GM19035 (cell line): ENCODE measurements around the gene CAVIN2.
"Not testable (repeated sequence)": the region's sequence is repeated elsewhere in the genome, so short reads cannot be mapped to it uniquely, and the experiment has no call there.

Experiments used
- ATAC-seq: cut with Tn5 transposase; IDR thresholded peaks from one replicate; pipeline ENCODE4 v1.9.1; 2021; ENCODE audit not compliant: unreplicated experiment

CAVIN2 gene

DNA sequence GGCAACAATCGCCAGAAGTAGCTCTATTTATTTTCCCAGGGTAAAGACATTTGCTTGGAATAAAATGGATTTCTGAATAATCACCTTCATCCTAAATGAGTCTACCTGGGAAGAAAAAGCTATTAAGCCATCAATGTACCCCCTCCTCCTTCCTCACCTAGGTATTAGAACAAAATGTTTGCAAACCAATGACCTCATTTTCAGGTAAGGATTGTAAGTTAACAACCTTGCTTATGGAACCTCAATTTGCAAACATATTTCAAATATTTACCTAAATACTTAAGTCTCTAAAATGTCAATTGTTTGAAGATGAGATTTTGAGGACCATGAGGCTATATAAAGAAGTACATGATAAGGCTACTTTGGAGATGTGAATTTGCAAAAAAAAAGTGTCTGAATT lies 43.9 kb downstream of the CAVIN2 start:
- ATAC-seq, result no peak

DNA sequence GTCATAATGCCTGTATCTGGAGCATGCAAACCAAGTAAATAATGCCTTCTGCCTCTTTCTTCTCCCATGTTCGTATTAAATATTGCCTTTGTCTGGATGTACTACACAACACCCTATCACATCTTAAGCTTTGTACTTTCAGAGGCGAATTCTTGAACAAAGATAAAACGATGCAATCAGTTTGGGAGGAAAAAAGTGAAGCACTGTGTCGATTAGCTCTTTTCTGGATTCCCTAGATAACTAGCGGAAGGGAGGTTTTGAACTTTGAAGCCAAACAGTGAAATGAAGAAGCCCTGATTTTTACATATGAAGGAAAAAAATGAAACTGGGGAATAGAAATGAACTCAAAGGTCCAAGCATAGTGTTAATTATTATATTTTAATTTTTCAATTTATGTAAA lies 44.7 kb downstream of the CAVIN2 start:
- no peak for ATAC-seq

DNA sequence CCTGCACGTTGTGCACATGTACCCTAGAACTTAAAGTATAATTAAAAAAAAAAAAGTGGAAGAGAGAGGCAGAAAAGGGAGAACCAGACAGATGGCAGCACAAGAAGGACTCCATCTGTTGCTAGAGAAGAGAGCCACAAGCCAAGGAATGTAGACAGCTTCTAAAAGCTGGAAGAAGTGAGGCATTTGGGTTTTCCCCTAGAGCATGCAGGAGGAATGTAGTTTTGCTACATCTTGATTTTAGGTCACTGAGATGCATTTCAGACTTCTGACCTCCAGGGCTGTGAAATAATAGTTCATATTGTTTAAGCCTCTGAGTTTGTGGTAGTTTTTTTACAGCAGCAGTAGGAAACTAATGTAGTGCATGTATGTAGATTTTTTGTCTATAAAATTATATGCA lies 46.0 kb downstream of the CAVIN2 start:
- ATAC-seq, result no peak

DNA sequence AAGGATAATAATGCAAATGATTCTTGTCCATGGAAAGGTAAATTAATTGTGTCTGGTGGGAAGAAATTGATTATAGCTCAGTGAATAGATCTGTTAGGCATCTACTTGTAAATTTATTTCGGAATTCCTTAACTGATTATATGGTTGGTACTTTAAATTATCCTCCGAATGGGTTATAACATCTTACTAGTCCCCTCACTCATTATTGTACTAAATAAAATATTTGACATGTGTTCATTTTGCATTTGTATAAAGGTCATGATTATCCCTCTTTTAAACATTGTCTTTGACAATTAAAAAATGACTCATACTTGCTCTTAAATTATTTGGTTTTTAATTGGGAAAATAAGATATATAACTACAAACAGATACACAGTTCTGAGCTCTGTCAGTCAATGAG lies 47.4 kb downstream of the CAVIN2 start:
- no peak for ATAC-seq

DNA sequence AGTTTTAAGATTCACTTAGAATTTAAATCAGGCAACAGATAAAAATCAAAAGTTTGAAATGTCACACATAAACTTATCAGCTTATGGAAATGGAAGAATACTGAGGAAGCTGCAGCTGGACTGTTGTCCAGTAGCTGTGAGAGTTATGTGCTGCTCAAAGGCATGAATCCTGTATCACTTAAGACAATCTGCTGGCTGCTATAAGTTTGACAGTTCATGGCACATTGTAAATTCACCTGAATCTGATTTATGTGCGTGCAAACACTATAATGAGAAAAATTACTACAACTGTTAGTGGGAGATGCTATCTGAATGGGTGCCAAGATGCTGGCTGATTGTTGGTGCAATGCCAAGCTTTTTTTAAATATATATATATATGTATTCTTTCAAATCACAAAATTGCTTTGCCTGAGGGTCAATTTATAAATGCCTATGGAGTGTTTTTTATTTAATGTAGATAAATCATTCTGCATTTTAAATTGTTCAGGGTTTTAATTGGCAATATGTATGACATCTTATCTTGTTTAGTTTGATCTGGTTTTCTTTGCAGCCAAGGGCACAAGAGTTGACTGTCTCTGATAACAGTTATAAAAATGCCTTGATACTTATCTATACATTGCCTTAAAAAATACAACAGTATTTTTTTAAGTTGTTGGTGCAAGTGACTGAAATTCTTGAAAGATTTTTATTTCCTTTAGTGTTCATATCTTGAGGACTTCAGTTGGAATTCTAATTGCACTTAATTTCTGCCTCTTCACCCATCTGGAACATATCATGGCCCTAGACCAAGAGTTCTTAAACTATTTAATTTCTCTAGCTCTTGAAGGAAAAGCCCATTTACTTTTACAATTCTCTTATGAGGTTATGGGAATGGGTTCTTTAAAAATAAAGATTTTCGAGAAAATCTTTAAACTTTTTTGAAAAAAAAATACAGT lies 48.7 kb downstream of the CAVIN2 start:
- ATAC-seq, result no peak

DNA sequence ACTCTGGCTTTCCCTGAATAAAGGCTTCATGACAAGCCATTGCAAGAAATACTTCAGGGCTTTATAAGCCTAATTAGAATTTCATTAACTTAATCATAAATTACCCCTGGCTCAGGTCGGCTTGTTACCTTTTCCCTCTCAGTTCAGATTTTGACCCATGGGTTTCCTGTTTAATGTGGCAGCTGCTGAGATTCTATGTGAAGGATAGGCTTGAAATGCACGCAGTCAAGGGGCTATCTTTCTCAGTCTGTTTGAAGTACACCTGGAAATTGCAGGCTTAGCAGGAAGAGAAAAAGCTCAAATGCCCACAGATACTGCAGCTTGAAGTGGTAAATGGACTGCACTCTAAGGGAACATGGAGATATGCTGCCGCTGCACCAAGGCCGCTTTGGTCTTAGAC lies 49.4 kb downstream of the CAVIN2 start:
- ATAC-seq, result no peak

DNA sequence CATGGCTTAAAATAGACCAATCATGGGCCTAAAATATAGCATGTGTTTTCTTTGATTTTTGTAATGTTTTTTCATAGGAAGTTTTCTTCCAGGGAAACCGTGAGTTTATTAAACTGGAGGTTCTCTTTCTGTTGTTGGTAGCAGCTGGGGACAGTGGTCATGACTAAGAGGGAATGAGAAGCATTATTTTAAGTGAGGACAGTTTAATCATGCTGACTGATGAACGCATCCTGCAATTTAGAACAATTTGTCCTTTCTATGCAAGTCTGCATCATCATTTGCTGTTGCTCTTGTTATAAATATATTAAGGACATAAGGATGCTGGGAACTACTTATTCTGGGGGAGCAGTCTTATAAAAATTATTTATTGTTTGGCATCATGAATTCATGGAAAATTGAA lies 51.2 kb downstream of the CAVIN2 start:
- no peak for ATAC-seq

DNA sequence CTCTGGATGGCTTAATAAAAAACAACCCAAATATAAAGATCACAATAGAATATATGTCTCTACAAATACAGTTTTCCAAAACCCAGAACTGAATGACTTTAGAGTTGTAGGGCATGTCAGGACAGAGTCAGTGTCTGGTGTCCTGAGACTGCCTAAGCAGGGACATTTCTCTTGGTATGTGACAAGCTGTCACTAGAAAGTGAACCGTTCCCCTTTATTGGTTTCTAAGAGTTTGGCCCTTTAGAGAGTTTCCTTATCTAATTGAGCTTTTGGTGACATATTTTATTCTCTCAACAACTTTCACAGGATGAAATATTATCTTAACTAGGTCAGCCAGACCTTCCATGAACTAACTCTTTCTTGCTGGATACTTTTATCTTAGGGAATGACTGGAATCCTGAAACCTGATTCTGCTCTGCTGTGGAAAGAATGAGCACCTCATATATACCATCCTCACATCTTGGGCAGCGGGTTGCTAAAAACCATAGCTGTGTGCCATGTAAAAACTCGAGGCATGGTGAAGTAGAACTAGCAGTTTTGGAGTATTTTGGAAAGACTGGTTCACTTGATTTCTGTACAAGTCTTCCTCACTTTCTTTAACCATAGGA lies 54.8 kb downstream of the CAVIN2 start:
- ATAC-seq, result no peak

DNA sequence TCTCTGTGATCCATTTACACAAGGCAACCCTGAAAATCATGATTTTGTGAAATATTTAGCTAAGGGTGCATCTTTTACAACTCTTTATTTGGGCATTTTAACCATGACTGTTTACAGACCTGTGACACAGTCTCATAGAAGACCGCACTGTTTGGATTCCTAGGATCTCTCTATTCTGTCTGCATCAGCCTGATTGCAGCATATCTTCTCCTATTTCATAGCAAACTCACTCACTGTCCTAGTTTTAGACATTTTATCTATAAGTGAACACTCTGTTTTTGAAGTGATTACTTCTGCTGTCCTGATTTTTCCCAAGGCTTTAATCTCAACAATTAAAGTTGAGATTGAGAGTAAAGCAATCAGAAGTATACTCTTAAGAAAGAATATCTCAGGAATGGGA lies 56.2 kb downstream of the CAVIN2 start:
- no peak for ATAC-seq

DNA sequence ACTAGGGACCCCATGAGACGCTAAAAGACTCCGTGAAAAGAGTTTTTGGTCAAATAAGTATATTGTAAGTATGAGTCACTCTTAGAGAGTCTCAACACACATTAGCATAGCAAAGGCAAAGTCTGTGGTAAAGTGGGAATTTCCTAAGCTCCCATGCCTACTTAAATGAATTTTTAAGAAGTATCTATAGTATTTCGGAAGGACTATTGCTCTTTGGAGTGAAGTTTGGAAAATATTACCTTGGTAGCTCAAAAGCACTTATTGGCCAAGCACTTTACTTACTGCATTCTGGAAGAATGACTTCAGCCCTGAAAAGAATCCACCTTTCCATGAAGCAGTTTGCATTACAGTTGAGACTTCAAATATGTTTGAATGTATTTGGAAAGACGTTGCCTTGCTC lies 57.1 kb downstream of the CAVIN2 start:
- no peak for ATAC-seq

DNA sequence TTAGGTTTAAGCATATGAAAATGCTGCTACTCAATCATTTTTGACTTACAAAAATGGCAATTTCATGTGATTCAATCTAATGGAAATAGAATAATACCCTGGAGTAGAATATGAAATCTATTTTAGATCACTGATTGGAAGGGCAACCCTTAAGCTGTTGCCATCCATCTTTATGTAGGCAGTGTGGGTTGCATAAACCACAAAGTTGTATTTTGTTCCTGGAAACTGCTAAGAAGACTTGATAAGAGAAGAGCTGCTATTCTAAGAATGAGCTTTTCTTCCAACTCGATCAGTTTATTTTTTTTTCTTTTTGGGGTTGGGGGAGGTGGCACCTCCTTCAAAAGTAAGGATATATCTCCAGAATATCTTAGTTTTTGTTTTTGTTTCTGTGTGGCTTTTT lies 60.2 kb downstream of the CAVIN2 start:
- no peak for ATAC-seq

DNA sequence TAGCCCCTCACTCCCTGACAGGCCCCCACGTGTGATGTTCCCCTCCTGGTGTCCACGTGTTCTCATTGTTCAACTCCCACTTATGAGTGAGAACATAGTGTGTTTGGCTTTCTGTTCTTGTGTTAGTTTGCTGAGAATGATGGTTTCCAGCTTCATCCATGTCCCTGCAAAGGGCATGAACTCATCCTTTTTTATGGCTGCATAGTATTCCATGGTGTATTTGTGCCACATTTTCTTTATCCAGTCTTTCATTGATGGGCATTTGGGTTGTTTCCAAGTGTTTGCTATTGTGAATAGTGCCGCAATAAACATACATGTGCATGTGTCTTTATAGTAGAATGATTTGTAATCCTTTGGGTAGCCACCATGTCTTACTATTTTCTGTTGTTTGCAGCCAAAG lies 61.2 kb downstream of the CAVIN2 start:
- not testable (repeated sequence) for ATAC-seq
